Measurements from ENCODE around the gene MAGEA8. TPM values are rescaled to one million over a fixed set of nuclear protein-coding genes. Genes with fewer than 3 reads are reported as not detected.
"Not testable (repeated sequence)": the region's sequence is repeated elsewhere in the genome, so short reads cannot be mapped to it uniquely, and the experiment has no call there.

Gene MAGEA8
- total and polyA plus RNA-seq, 9 of the 15 experiments (the other 6 are each of a cell fraction or from before 2014, with no cell fraction given): 0.49 to 4.6 (median 1.9) TPM

DNA sequence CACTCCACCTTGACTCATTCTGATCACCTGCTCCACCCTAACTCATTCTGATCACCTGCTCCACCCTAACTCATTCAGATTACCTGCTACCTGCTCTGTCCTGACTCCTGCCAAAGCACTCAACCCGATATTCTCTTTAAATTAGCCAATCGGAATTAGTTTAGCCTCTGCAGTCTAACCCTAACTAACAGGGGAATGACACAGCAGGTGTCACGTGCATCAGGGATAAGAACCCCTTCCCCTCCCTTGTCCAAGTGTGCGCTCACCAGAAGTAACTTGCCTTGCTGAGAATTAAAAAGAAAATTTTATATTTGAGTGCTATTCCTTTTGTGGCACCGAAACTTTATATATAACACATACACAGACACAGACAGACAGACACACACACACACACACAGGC, 44.3 kb upstream of the MAGEA8 start:
- H3K27me3 ChIP-seq (ENCODE audit: control insufficient read depth in 2 of 2, insufficient read depth in 2 of 2, low read length in 2 of 2); H3K9me1 ChIP-seq (ENCODE audit: control insufficient read depth, insufficient read depth, low read length); H3K4me2 ChIP-seq (ENCODE audit: insufficient read depth, low read length); H3K9ac ChIP-seq (ENCODE audit: insufficient read depth in 1 of 2, low read depth in 2 of 2, low read length in 2 of 2); H3K4me3 ChIP-seq; H3K79me2 ChIP-seq (ENCODE audit: control insufficient read depth, insufficient read depth, low read length); CTCF ChIA-PET (ENCODE audit: low intra/inter-chr PET ratio); in situ Hi-C loops (cut with MboI); H3K4me1 ChIP-seq (replicated peaks in 1 of 2; ENCODE audit: control insufficient read depth in 2 of 2, insufficient read depth in 2 of 2, low read length in 2 of 2); H3K36me3 ChIP-seq (ENCODE audit: control insufficient read depth, insufficient read depth, low read length); H3K27ac ChIP-seq (ENCODE audit: extremely low read depth, low read depth, low read length); H4K20me1 ChIP-seq (replicated peaks; ENCODE audit: control insufficient read depth, insufficient read depth, low read length); intact Hi-C loops (cut with micrococcal nuclease); FAIRE-seq; BruUV-seq (replicated peaks); H3K9me3 ChIP-seq (replicated peaks; ENCODE audit: control insufficient read depth, insufficient read depth, low read depth, low read length); TF ChIP-seq TOE1 (CRISPR knock-in tag; IDR thresholded peaks at IDR 0.05; ENCODE audit: borderline replicate concordance, low read depth): not testable (repeated sequence)
- peak; percentile 33; the same call in 1 of the 2 replicates for TF ChIP-seq TOE1 (IDR thresholded peaks at IDR 0.05; ENCODE audit: borderline replicate concordance)
- peak; percentile 31; the same call in 1 of the 2 replicates for TF ChIP-seq RAD51 (IDR thresholded peaks at IDR 0.05; ENCODE audit: borderline replicate concordance, low read depth)
- TF ChIP-seq, protein P1, sequence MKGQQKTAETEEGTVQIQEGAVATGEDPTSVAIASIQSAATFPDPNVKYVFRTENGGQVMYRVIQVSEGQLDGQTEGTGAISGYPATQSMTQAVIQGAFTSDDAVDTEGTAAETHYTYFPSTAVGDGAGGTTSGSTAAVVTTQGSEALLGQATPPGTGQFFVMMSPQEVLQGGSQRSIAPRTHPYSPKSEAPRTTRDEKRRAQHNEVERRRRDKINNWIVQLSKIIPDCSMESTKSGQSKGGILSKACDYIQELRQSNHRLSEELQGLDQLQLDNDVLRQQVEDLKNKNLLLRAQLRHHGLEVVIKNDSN (CRISPR knock-in tag; IDR thresholded peaks at IDR 0.05): 0 out of 2 replicates have a peak, but pooled peaks have one; percentile 17
- TF ChIP-seq, protein P2, sequence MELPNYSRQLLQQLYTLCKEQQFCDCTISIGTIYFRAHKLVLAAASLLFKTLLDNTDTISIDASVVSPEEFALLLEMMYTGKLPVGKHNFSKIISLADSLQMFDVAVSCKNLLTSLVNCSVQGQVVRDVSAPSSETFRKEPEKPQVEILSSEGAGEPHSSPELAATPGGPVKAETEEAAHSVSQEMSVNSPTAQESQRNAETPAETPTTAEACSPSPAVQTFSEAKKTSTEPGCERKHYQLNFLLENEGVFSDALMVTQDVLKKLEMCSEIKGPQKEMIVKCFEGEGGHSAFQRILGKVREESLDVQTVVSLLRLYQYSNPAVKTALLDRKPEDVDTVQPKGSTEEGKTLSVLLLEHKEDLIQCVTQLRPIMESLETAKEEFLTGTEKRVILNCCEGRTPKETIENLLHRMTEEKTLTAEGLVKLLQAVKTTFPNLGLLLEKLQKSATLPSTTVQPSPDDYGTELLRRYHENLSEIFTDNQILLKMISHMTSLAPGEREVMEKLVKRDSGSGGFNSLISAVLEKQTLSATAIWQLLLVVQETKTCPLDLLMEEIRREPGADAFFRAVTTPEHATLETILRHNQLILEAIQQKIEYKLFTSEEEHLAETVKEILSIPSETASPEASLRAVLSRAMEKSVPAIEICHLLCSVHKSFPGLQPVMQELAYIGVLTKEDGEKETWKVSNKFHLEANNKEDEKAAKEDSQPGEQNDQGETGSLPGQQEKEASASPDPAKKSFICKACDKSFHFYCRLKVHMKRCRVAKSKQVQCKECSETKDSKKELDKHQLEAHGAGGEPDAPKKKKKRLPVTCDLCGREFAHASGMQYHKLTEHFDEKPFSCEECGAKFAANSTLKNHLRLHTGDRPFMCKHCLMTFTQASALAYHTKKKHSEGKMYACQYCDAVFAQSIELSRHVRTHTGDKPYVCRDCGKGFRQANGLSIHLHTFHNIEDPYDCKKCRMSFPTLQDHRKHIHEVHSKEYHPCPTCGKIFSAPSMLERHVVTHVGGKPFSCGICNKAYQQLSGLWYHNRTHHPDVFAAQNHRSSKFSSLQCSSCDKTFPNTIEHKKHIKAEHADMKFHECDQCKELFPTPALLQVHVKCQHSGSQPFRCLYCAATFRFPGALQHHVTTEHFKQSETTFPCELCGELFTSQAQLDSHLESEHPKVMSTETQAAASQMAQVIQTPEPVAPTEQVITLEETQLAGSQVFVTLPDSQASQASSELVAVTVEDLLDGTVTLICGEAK (IDR thresholded peaks at IDR 0.05): peak; percentile 68
- TF ChIP-seq, protein P2 (CRISPR knock-in tag; IDR thresholded peaks at IDR 0.05): 0 out of 2 replicates have a peak, but pooled peaks have one; percentile 43
- TF ChIP-seq, protein P3, sequence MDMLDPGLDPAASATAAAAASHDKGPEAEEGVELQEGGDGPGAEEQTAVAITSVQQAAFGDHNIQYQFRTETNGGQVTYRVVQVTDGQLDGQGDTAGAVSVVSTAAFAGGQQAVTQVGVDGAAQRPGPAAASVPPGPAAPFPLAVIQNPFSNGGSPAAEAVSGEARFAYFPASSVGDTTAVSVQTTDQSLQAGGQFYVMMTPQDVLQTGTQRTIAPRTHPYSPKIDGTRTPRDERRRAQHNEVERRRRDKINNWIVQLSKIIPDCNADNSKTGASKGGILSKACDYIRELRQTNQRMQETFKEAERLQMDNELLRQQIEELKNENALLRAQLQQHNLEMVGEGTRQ (CRISPR knock-in tag; IDR thresholded peaks at IDR 0.05): 0 out of 2 replicates have a peak, but pooled peaks have one; percentile 8
- peak; percentile 60 for TF ChIP-seq NFE2 (IDR thresholded peaks at IDR 0.05; ENCODE audit: low read depth)
- TF ChIP-seq BHLHE40 (IDR thresholded peaks at IDR 0.05; ENCODE audit: low read length): peak; percentile 39; the same call in 1 of the 2 replicates
- peak in 2 of 4 experiments; percentile 18 to 34 for DNase-seq (ENCODE audit: extremely low read depth in 1 of 4, low spot score in 3 of 4)
- whole genome bisulfite sequencing (ENCODE audit: insufficient coverage, low coverage, missing lambda C conversion rate): 6% methylated on average over 4 of the region's 5 CpGs
- POLR2A ChIA-PET: interaction anchor here (0.6 to 1.0 kb wide), 2 partner anchors 12 to 326 kb away, joined by 3 read pairs; no protein-coding TSS in a partner anchor
- H2AFZ ChIP-seq (ENCODE audit: low read depth, low read length): 0 out of 2 replicates have a peak overlapping the region, but pooled peaks have one; percentile 45
- peak; percentile 65 for ATAC-seq

Measured in K562 (cell line).